ENCODE results near the gene METTL9. TPM values are rescaled to one million over a fixed set of nuclear protein-coding genes. Genes with fewer than 3 reads are reported as not detected.
A peak's percentile ranks its signal among the peaks of the same experiment; 100 is the strongest.
"Not testable (repeated sequence)": the region's sequence is repeated elsewhere in the genome, so short reads cannot be mapped to it uniquely, and the experiment has no call there.

The METTL9 gene
- total and polyA plus RNA-seq, 4 donors, result 26.6 to 127 (median 78.1) TPM

- H3K9ac ChIP-seq (ENCODE audit: insufficient read depth in 1 of 2, low read length in 2 of 2), result no peak overlapping the region
- no peaks in the 10 kb centered on the region for H3K9me3 ChIP-seq (ENCODE audit: control insufficient read depth in 4 of 4, insufficient read depth in 3 of 4, low read length in 3 of 4)
- peak; percentile 76 to 87 (median 78) for DNase-seq
- peaks cover 0 to 3% (median 0%) of the 10 kb centered on the region in 5 donors for H3K4me1 ChIP-seq (ENCODE audit: control insufficient read depth in 5 of 5, insufficient read depth in 5 of 5, low read length in 5 of 5)
- H3K27ac ChIP-seq (ENCODE audit: low read depth in 1 of 2, low read length in 1 of 2), result no peak overlapping the region
- H3K36me3 ChIP-seq (ENCODE audit: control insufficient read depth in 4 of 4, insufficient read depth in 4 of 4, low read length in 4 of 4), result no peaks in the 10 kb centered on the region
- peak; percentile 98 for TF ChIP-seq CTCF (IDR thresholded peaks at IDR 0.05; ENCODE audit: control extremely low read depth, extremely low read depth)
- WGBS, 2 donors, result 33 to 36% methylated on average over 41 of the region's 41 CpGs
- no peak overlapping the region for H3K4me3 ChIP-seq
- ATAC-seq (ENCODE audit: insufficient read depth, low FRiP score), result peak; percentile 95
- H3K27me3 ChIP-seq (ENCODE audit: control insufficient read depth in 3 of 3, insufficient read depth in 3 of 3, low read length in 2 of 3), result no peaks in the 10 kb centered on the region
These were observed 44.4 kb upstream of the METTL9 start for GRCh38 chr16:21554795-21555585.

GRCh38 chr16:21555621-21556020 is 43.8 kb upstream of the METTL9 start:
- H3K9me3 ChIP-seq (ENCODE audit: control insufficient read depth in 4 of 4, insufficient read depth in 3 of 4, low read length in 3 of 4); H3K9ac ChIP-seq (ENCODE audit: insufficient read depth in 1 of 2, low read length in 2 of 2); H3K4me3 ChIP-seq; H3K27me3 ChIP-seq (ENCODE audit: control insufficient read depth in 3 of 3, insufficient read depth in 3 of 3, low read length in 2 of 3); H3K36me3 ChIP-seq (ENCODE audit: control insufficient read depth in 4 of 4, insufficient read depth in 4 of 4, low read length in 4 of 4); ATAC-seq (ENCODE audit: insufficient read depth, low FRiP score); H3K4me1 ChIP-seq (ENCODE audit: control insufficient read depth in 5 of 5, insufficient read depth in 5 of 5, low read length in 5 of 5); H3K27ac ChIP-seq (ENCODE audit: low read depth in 1 of 2, low read length in 1 of 2): not testable (repeated sequence)
- peak in 1 of 3 donors; percentile 10 for DNase-seq
- 88 to 92% methylated on average over 15 of the region's 15 CpGs for WGBS, 2 donors

- not testable (repeated sequence) for ATAC-seq (ENCODE audit: insufficient read depth, low FRiP score); H3K27me3 ChIP-seq (ENCODE audit: control insufficient read depth in 3 of 3, insufficient read depth in 3 of 3, low read length in 2 of 3); H3K36me3 ChIP-seq (ENCODE audit: control insufficient read depth in 4 of 4, insufficient read depth in 4 of 4, low read length in 4 of 4); H3K4me3 ChIP-seq; H3K27ac ChIP-seq (ENCODE audit: low read depth in 1 of 2, low read length in 1 of 2); H3K9me3 ChIP-seq (ENCODE audit: control insufficient read depth in 4 of 4, insufficient read depth in 3 of 4, low read length in 3 of 4); H3K9ac ChIP-seq (ENCODE audit: insufficient read depth in 1 of 2, low read length in 2 of 2); H3K4me1 ChIP-seq (ENCODE audit: control insufficient read depth in 5 of 5, insufficient read depth in 5 of 5, low read length in 5 of 5)
- DNase-seq, result peak in 1 of 3 donors; percentile 3
- WGBS, 2 donors, result 92 to 94% methylated on average over 4 of the region's 4 CpGs
These were observed 43.3 kb upstream of the METTL9 start for GRCh38 chr16:21556026-21556595.

GRCh38 chr16:21556651-21557241 is 42.6 kb upstream of the METTL9 start:
- H3K36me3 ChIP-seq (ENCODE audit: control insufficient read depth in 4 of 4, insufficient read depth in 4 of 4, low read length in 4 of 4); H3K4me1 ChIP-seq (ENCODE audit: control insufficient read depth in 5 of 5, insufficient read depth in 5 of 5, low read length in 5 of 5); ATAC-seq (ENCODE audit: insufficient read depth, low FRiP score); H3K9ac ChIP-seq (ENCODE audit: insufficient read depth in 1 of 2, low read length in 2 of 2); H3K27me3 ChIP-seq (ENCODE audit: control insufficient read depth in 3 of 3, insufficient read depth in 3 of 3, low read length in 2 of 3); H3K9me3 ChIP-seq (ENCODE audit: control insufficient read depth in 4 of 4, insufficient read depth in 3 of 4, low read length in 3 of 4); H3K4me3 ChIP-seq: not testable (repeated sequence)
- H3K27ac ChIP-seq (ENCODE audit: low read depth in 1 of 2, low read length in 1 of 2), result peak overlapping the region in 1 of 2 donors; percentile 30
- DNase-seq, result peak in 1 of 3 donors; percentile 6
- WGBS, 2 donors, result 68 to 84% methylated on average over 24 of the region's 25 CpGs

- no peak for TF ChIP-seq CTCF (IDR thresholded peaks at IDR 0.05; ENCODE audit: control extremely low read depth, extremely low read depth)
- no peak overlapping the region for H3K9ac ChIP-seq (ENCODE audit: insufficient read depth in 1 of 2, low read length in 2 of 2)
- DNase-seq, result no peak
- ATAC-seq (ENCODE audit: insufficient read depth, low FRiP score), result no peak
- no peak overlapping the region for H3K4me3 ChIP-seq
- H3K27me3 ChIP-seq (ENCODE audit: control insufficient read depth in 3 of 3, insufficient read depth in 3 of 3, low read length in 2 of 3), result no peaks in the 10 kb centered on the region
- WGBS, 2 donors, result 78 to 81% methylated on average over 2 of the region's 2 CpGs
- H3K36me3 ChIP-seq (ENCODE audit: control insufficient read depth in 4 of 4, insufficient read depth in 4 of 4, low read length in 4 of 4), result no peaks in the 10 kb centered on the region
- H3K4me1 ChIP-seq (ENCODE audit: control insufficient read depth in 5 of 5, insufficient read depth in 5 of 5, low read length in 5 of 5), result no peaks in the 10 kb centered on the region
- no peaks in the 10 kb centered on the region for H3K9me3 ChIP-seq (ENCODE audit: control insufficient read depth in 4 of 4, insufficient read depth in 3 of 4, low read length in 3 of 4)
- H3K27ac ChIP-seq (ENCODE audit: low read depth in 1 of 2, low read length in 1 of 2), result no peak overlapping the region
These were observed 38.9 kb upstream of the METTL9 start for GRCh38 chr16:21560462-21560861.

Data from lung (tissue), 12 donors.